Measurements from ENCODE around the gene FXYD5. TPM values are rescaled to one million over a fixed set of nuclear protein-coding genes. Genes with fewer than 3 reads are reported as not detected.

FXYD5 gene
- total and polyA plus RNA-seq, 9 of the 15 experiments (the other 6 are each of a cell fraction or from before 2014, with no cell fraction given), result 104 to 537 (median 174) TPM

- TF ChIP-seq PRPF4 (IDR thresholded peaks at IDR 0.05; ENCODE audit: insufficient read depth, low read depth, low read length, poor library complexity, severe bottlenecking), result no peak
- no peak for TF ChIP-seq ZBTB8A (IDR thresholded peaks at IDR 0.05; ENCODE audit: partially characterized antibody)
- TF ChIP-seq RFX1 (IDR thresholded peaks at IDR 0.05), result peak; percentile 89
- peak; percentile 54; the same call in 1 of the 2 replicates for TF ChIP-seq GATAD2A (IDR thresholded peaks at IDR 0.05)
- no peak for TF ChIP-seq ZNF740 (CRISPR knock-in tag; IDR thresholded peaks at IDR 0.05)
- peak in 1 of 2 experiments; percentile 95; a peak in 2 of 4 replicates for TF ChIP-seq ZNF740 (tag; IDR thresholded peaks at IDR 0.05)
- TF ChIP-seq EP400 (IDR thresholded peaks at IDR 0.05), result no peak
- TF ChIP-seq HDAC2 (IDR thresholded peaks at IDR 0.05), result peak; percentile 53; the same call in 1 of the 2 replicates
- TF ChIP-seq ZNF324 (CRISPR knock-in tag; IDR thresholded peaks at IDR 0.05), result peak; percentile 50; the same call in 1 of the 2 replicates
- TF ChIP-seq MYNN (IDR thresholded peaks at IDR 0.05), result no peak
- TF ChIP-seq MYNN (CRISPR knock-in tag; IDR thresholded peaks at IDR 0.05), result no peak
- no peak for TF ChIP-seq RERE (CRISPR knock-in tag; IDR thresholded peaks at IDR 0.05; ENCODE audit: borderline replicate concordance)
- TF ChIP-seq HSF4 (CRISPR knock-in tag; IDR thresholded peaks at IDR 0.05; ENCODE audit: borderline replicate concordance), result peak; percentile 93
- TF ChIP-seq ZBTB34 (CRISPR knock-in tag; IDR thresholded peaks at IDR 0.05), result peak; percentile 67; the same call in 1 of the 2 replicates
- TF ChIP-seq TAF7 (tag; IDR thresholded peaks at IDR 0.05), result peak; percentile 54
- TF ChIP-seq ZNF766 (CRISPR knock-in tag; conservative IDR thresholded peaks at IDR 0.05), result peak; percentile 78
- TF ChIP-seq ZNF695 (CRISPR knock-in tag; IDR thresholded peaks at IDR 0.05), result 0 out of 2 replicates have a peak, but pooled peaks have one; percentile 28
- TF ChIP-seq GTF2B (IDR thresholded peaks at IDR 0.05; ENCODE audit: extremely low read depth, insufficient read length), result no peak
Observed at GRCh38 chr19:35165200-35166058, 10.9 kb downstream of the FXYD5 start (continued).
